ENCODE measurements around the gene PKNOX2.

The PKNOX2 gene

DNA sequence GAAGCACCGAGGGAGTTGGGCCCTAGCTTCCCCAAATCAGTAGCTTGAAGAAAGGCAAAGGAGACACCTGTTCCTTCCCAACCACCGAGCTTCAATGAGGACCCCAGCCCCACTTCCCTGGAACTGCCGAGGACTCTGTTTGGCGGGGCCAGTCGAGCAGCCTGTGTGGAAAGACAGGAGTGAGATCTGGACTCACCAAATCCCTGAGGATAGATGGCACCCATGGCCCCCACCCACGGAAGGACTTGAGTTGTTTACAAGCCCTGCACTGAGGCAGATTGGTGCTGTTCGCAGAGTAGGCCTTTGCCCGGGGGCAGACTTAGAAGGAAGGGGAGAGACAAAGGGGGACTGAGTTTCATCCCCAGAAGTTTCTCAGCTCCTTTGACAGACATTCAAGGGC is 266.9 kb downstream of the PKNOX2 start:
- H3K4me3 ChIP-seq (replicated peaks in 1 of 2; ENCODE audit: low read depth in 2 of 2, low read length in 2 of 2), result no peak overlapping the region
- TF ChIP-seq, protein P1, sequence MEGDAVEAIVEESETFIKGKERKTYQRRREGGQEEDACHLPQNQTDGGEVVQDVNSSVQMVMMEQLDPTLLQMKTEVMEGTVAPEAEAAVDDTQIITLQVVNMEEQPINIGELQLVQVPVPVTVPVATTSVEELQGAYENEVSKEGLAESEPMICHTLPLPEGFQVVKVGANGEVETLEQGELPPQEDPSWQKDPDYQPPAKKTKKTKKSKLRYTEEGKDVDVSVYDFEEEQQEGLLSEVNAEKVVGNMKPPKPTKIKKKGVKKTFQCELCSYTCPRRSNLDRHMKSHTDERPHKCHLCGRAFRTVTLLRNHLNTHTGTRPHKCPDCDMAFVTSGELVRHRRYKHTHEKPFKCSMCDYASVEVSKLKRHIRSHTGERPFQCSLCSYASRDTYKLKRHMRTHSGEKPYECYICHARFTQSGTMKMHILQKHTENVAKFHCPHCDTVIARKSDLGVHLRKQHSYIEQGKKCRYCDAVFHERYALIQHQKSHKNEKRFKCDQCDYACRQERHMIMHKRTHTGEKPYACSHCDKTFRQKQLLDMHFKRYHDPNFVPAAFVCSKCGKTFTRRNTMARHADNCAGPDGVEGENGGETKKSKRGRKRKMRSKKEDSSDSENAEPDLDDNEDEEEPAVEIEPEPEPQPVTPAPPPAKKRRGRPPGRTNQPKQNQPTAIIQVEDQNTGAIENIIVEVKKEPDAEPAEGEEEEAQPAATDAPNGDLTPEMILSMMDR (IDR thresholded peaks at IDR 0.05; ENCODE audit: low read depth, low read length), result no peak
- no peak for DNase-seq (ENCODE audit: low read depth in 2 of 2)

DNA sequence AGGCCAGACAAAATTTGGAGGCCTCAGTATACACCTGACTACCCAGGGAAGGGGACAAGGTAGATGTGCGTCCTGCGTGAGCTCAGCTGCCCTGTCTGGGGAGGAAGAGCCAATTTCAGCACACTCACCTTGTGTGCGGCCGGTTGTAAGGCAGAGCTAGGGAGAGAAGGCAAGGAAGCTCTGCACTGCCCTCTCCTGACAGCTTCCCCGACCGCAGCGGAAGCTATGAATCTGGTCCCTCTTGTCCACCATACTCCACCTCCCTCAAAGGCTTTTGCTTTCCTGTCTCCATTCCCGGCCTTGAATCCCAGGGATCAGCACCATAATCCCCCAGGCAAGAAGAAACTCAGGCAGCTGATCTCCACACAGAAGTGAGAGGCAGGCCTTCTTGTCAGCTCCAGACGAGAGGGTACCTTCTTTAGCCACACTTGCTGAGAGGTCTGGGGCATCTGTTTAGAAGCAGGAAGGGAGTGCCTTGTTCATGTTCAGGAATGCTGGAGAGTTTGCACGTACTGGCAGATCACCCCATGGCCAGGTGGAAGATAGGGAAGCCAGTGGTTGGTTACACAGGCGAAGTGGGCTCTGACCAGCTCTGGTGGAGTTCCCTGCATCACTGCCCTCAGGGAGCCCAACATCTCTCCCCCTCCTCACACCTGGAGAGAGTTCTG is 269.0 kb downstream of the PKNOX2 start:
- H3K4me3 ChIP-seq (replicated peaks in 1 of 2; ENCODE audit: low read depth in 2 of 2, low read length in 2 of 2), result no peak overlapping the region
- TF ChIP-seq, protein P1 (IDR thresholded peaks at IDR 0.05; ENCODE audit: low read depth, low read length), result peak; percentile 74
- DNase-seq (ENCODE audit: low read depth in 2 of 2), result peak; percentile 61 to 68

DNA sequence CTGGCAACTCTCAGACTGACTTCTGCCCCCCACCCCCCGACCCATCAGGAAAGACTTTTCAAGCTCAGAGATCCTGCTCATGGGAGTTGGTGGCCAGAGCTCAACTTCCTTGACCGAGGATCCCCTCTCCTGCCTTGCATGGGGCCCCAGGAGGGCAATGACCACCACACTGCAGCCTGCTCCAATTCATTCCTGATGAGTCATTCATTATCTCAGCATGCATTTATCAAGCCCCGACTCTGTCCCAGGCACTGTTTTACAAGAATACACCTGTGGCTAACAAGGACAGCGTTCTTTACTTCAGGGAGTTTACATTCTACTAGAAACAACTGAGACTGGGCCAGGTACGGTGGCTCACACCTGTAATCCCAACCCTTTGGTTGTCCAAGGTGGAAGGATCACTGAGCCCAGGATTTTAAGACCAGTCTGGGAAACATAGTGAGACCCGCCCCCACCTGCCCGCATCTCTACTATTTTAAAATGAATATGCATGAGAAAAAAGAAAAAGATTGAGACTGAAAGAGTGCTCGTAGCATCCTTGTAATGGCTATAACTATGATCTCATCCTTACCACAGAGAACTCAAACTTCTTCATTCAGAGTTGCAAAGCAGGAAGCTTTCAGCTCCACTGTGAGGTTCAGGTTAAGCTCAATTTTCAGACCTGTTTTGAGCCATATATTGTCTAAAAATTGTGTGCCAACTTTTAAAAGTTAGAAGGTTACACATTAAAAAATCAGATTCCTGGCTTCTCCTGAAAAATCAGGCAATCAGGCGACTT is 271.1 kb downstream of the PKNOX2 start:
- DNase-seq (ENCODE audit: low read depth in 2 of 2), result no peak
- TF ChIP-seq, protein P1 (IDR thresholded peaks at IDR 0.05; ENCODE audit: low read depth, low read length), result no peak
- no peak overlapping the region for H3K4me3 ChIP-seq (replicated peaks in 1 of 2; ENCODE audit: low read depth in 2 of 2, low read length in 2 of 2)

DNA sequence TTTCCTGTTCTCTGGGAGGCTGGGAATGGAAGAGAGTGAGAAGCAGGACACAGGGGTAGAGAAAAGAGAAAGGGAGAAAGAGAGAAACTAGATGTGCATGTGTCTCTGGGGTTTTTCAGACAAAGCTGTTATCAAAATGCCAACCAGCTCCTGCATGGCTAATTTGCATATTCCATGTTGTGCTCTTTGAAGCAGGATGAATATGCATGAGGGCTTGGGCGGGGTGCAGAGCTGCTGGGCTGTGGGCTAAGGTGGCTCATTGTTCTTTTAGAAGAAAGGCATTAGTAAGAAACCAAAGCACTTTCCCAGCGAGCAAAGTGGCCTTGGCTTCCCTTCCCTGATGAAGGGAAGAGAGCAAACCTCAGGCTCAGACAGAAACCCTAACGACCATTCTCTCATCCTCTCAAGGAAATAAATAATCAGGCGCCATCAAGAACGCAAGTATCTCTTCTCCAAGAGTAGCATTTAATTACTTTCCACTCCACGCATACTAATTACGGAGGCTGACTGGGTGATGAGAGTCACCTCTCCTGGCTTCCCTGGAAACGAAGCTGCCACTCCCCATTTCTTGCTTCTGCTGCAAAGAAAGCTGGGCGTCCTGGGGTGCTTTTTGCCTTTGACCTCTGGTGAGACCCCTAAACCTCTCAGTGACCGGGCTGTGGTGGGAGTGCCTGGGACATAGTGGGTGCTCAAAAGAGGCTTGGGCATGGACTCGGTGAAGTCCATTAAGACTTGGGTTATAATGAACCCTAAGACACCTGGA is 277.3 kb downstream of the PKNOX2 start:
- no peak overlapping the region for H3K4me3 ChIP-seq (replicated peaks in 1 of 2; ENCODE audit: low read depth in 2 of 2, low read length in 2 of 2)
- TF ChIP-seq, protein P1 (IDR thresholded peaks at IDR 0.05; ENCODE audit: low read depth, low read length), result no peak
- DNase-seq (ENCODE audit: low read depth in 2 of 2), result no peak

DNA sequence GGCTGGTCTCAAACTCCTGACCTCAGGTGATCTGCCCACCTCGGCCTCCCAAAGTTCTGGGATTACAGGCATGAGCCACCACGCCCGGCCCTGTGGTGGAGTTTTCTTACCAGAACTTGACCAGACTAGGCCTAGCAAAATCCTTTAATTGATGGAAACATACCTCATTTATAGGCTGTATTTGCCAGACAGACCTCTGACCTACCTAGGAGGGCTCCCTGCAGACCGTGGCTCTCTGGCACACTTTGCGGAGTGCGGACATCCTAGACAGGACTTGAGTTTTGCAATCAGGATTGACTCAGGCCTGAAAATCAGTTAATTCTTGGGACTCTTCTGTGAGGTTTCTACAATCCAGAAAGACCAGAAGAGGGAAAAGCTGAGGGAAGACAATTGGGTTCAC is 278.4 kb downstream of the PKNOX2 start:
- TF ChIP-seq, protein P1 (IDR thresholded peaks at IDR 0.05; ENCODE audit: low read depth, low read length), result no peak
- DNase-seq (ENCODE audit: low read depth in 2 of 2), result no peak
- no peak overlapping the region for H3K4me3 ChIP-seq (replicated peaks in 1 of 2; ENCODE audit: low read depth in 2 of 2, low read length in 2 of 2)

DNA sequence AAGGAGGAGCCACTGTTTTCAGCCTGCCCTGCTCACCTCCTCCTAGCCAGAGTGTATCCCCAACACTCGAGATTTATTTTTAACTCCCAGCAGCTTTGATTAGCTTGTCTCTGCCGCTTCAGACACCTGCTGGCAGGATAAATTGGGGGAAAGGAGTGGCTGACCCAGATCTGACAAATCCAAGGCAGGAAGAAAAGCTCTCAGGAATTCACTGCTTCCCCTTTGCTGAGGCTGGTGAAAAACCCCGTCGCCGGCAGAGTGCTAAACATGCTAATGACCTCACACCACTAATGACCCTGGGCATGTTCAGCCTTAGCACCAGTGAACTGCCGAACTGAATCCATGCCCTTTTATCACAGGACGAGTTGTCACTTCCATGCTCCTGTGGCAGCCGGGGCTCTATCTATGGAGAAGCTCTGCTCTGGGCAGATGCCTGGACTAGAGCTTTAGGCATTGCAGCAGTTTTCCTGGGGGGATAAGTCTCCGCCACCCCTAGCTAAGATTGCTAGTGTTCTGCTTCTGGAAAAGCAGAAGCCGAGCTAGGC is 279.3 kb downstream of the PKNOX2 start:
- TF ChIP-seq, protein P1 (IDR thresholded peaks at IDR 0.05; ENCODE audit: low read depth, low read length), result no peak
- no peak overlapping the region for H3K4me3 ChIP-seq (replicated peaks in 1 of 2; ENCODE audit: low read depth in 2 of 2, low read length in 2 of 2)
- no peak for DNase-seq (ENCODE audit: low read depth in 2 of 2)

Data from cardiac fibroblast (primary cell).